Chondrocyte (in vitro differentiated cells): ENCODE results near the gene GIGYF2. TPM values are rescaled to one million over a fixed set of nuclear protein-coding genes. Genes with fewer than 3 reads are reported as not detected.

ENCODE experiments used
- DNase-seq: peaks from one replicate; pipeline ENCODE4 v3.0.0; 2021; ENCODE audit warnings: mixed read lengths, low spot score
- H3K27ac Mint-ChIP-seq: one replicate; pipeline ENCODE4 v1.8.0; 2021; ENCODE audit warnings: mild to moderate bottlenecking, moderate library complexity, mixed read lengths; ENCODE audit not compliant: unreplicated experiment
- H3K27me3 Mint-ChIP-seq: 2 replicates; pipeline ENCODE4 v1.8.0; 2021; ENCODE audit warnings: low read depth, mixed read lengths
- H3K36me3 Mint-ChIP-seq: 2 replicates; pipeline ENCODE4 v1.8.0; 2021; ENCODE audit warnings: low read depth, mixed read lengths
- H3K4me1 Mint-ChIP-seq: 2 replicates; pipeline ENCODE4 v1.8.0; 2021; ENCODE audit warnings: low read depth, mild to moderate bottlenecking, mixed read lengths
- H3K4me3 Mint-ChIP-seq: one replicate; pipeline ENCODE4 v1.8.0; 2021; ENCODE audit warnings: mild to moderate bottlenecking, moderate library complexity, mixed read lengths; ENCODE audit not compliant: unreplicated experiment
- H3K9me3 Mint-ChIP-seq: 2 replicates; pipeline ENCODE4 v1.8.0; 2021; ENCODE audit warnings: low read depth, mixed read lengths
- total RNA-seq: library from RNA; stranded (reverse); gene quantifications from 3 replicates; pipeline ENCODE4 v1.2.1, GENCODE V29; 2021
- TF ChIP-seq, protein P1 (sequence below): fragments of 200-600 bp; sonication (generic); IDR thresholded peaks from 2 replicates; pipeline ENCODE4 v1.5.0; 2021; ENCODE audit warnings: antibody characterized with exemption, mild to moderate bottlenecking, moderate library complexity

GIGYF2 gene
- total RNA-seq, 1 donor from 2014 or later = 45.6 TPM

DNA sequence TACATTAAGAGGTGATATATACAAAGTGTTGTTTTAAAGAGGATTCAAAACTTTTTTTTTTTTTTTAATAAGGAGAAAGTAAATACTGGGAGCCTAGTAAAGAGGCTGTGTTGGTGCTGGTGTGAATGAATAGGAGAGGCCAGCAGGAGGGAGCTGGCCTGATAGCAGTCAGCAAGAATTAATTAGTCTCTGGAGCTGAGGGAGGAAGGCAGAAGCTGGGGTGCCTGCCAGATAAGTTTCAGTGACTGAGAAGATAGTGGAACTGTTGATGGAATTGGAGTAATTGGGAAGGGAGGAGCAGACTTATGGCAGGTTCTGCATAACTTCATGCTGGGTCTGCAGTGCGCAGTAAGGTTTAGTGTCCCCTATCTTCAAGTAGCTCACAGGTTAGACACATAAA, 136.7 kb downstream of the GIGYF2 start:
- TF ChIP-seq, protein P1, sequence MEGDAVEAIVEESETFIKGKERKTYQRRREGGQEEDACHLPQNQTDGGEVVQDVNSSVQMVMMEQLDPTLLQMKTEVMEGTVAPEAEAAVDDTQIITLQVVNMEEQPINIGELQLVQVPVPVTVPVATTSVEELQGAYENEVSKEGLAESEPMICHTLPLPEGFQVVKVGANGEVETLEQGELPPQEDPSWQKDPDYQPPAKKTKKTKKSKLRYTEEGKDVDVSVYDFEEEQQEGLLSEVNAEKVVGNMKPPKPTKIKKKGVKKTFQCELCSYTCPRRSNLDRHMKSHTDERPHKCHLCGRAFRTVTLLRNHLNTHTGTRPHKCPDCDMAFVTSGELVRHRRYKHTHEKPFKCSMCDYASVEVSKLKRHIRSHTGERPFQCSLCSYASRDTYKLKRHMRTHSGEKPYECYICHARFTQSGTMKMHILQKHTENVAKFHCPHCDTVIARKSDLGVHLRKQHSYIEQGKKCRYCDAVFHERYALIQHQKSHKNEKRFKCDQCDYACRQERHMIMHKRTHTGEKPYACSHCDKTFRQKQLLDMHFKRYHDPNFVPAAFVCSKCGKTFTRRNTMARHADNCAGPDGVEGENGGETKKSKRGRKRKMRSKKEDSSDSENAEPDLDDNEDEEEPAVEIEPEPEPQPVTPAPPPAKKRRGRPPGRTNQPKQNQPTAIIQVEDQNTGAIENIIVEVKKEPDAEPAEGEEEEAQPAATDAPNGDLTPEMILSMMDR = no peak
- H3K4me1 Mint-ChIP-seq = peaks cover 21% of the 10 kb centered on the region
- no peaks in the 10 kb centered on the region for H3K27me3 Mint-ChIP-seq
- DNase-seq = no peak
- peaks cover 26% of the 10 kb centered on the region for H3K36me3 Mint-ChIP-seq
- H3K4me3 Mint-ChIP-seq = no peak overlapping the region
- H3K9me3 Mint-ChIP-seq = no peaks in the 10 kb centered on the region
- no peak overlapping the region for H3K27ac Mint-ChIP-seq

DNA sequence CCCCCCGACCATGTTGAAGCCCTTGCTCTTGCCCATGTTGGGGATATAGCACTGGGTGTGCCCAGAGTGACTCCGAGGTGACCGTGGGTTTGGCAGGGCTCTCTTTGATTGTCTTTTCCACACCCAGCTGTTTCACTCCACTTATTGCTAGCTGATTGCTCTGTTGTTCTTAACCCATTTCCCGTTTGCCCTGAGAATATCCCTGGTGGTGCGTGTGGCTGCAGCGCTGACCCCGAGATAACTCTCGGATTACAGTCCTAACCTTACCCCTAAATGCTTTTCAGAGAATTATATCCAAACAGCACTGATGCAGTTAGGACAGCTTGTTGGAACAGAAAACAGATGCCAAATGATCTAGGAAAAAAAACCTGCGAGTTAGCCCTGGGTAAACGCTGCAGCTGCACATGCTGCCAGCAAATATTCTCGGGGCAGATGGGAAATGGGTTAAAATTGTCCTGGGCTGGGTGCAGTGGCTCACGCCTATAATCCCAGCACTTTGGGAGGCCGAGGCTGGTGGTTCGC, 138.6 kb downstream of the GIGYF2 start:
- Mint-ChIP-seq H3K4me1 (peaks cover 21% of the 10 kb centered on the region), H3K27me3 (no peaks in the 10 kb centered on the region), H3K27ac (no peak overlapping the region), H3K36me3 (peaks cover 39% of the 10 kb centered on the region), H3K9me3 (no peaks in the 10 kb centered on the region), H3K4me3 (no peak overlapping the region)
- TF ChIP-seq, protein P1 = no peak
- no peak for DNase-seq

DNA sequence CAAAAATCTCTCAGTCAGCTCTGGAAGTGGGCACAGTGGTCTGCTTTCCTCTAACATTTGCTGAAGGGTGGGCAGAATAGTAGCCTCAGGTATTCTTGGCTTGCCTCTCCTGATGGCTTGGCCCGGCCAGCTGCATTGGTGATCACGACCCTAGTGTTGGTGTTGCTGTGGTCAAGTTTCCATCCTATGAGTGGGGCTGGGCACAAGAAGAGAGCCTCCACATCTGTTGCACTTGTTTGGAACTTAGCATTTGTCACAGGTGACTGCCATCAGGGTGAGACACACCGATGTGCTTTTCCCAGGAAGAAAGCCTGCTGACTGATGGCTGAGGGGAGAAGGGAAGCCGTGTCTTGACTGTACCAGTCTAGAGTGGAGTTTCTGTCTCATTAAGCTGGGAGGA, 139.8 kb downstream of the GIGYF2 start:
- Mint-ChIP-seq H3K4me1 (peaks cover 18% of the 10 kb centered on the region), H3K9me3 (no peaks in the 10 kb centered on the region), H3K27me3 (no peaks in the 10 kb centered on the region), H3K36me3 (peaks cover 37% of the 10 kb centered on the region), H3K27ac (no peak overlapping the region), H3K4me3 (no peak overlapping the region)
- TF ChIP-seq, protein P1 = no peak
- DNase-seq = no peak

DNA sequence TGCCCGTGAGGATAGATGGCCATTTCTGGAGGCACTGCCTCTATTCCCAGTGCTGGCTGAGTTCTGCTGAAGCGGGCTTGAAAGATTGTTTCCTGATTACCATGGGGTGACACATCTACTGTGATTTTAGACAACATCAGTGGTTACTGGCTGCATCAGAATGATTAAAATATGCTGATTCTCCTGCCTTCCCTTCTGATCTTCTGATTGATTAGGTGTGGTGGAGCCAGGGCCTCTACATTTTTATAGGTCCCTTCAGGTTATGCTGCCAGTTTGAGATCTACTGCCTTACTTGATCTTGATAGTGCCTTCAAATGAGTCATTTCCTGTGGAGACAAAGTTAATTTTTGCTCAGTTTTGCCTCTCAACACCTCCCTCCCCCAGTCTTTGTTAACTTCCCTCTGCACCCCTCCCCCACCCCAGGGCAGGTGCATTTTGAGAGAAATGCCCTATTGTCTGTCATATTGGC, 141.3 kb downstream of the GIGYF2 start:
- H3K27ac Mint-ChIP-seq = peak overlapping the region; percentile 3

DNA sequence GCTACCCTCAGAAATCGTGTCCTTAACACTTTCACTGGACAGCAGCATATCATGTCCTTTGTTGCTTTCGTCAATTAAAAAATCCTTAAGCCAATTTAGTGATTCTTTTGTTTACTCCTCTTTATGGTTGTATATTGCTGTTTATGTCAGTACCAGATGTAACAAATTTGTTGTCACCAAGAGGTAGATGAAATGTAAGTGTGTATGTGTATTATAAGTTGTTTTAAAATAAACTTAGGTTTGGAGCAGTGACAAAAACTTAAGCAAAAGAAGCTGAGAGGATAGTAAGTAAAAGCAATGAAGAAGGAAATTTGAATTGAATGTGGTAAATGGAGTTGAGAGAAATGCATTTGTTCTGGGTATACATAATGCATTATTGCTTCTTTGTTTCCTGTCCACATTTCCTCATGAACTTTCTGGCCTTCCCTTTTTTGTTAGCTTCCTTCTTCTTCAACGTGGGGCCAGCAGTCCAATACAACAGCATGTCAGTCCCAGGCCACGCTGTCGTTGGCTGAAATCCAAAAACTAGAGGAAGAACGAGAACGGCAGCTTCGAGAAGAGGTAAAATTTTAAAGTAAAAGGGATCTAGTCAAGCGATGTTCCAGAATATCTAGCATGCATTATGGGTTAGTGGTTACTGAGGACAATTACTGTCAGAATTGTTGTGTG, 142.4 kb downstream of the GIGYF2 start:
- Mint-ChIP-seq H3K9me3 (no peaks in the 10 kb centered on the region), H3K27ac (peak overlapping the region; percentile 76), H3K4me1 (peaks cover 15% of the 10 kb centered on the region), H3K36me3 (peaks cover 32% of the 10 kb centered on the region), H3K4me3 (no peak overlapping the region), H3K27me3 (no peaks in the 10 kb centered on the region)
- TF ChIP-seq, protein P1 = no peak
- DNase-seq = no peak

More for the DNA sequence above, 141.3 kb downstream of the GIGYF2 start:
- Mint-ChIP-seq H3K36me3 (peaks cover 35% of the 10 kb centered on the region), H3K4me1 (peaks cover 15% of the 10 kb centered on the region), H3K27me3 (no peaks in the 10 kb centered on the region), H3K9me3 (no peaks in the 10 kb centered on the region), H3K4me3 (no peak overlapping the region)
- no peak for DNase-seq
- TF ChIP-seq, protein P1 = no peak
